Stomach smooth muscle (tissue), 2 donors: Measurements from ENCODE around the gene RPS6KA2.
"Not testable (repeated sequence)": the region's sequence is repeated elsewhere in the genome, so short reads cannot be mapped to it uniquely, and the experiment has no call there.

Experiments
- H3K27ac ChIP-seq: one replicate; pipeline ENCODE4 v1.7.0; 2013; ENCODE audit warnings: mild to moderate bottlenecking, low read length, inconsistent platforms
- H3K27me3 ChIP-seq, 2 donors: one replicate each; pipeline ENCODE4 v1.7.0; 2013; ENCODE audit warnings: low read length in 2 of 2; ENCODE audit not compliant: insufficient read depth in 2 of 2, control insufficient read depth in 1 of 2
- H3K36me3 ChIP-seq, 2 donors: one replicate each; pipeline ENCODE4 v1.7.0; 2013; ENCODE audit warnings: low read length in 2 of 2; ENCODE audit not compliant: control insufficient read depth in 2 of 2, insufficient read depth in 2 of 2
- H3K4me1 ChIP-seq: one replicate; pipeline ENCODE4 v1.7.0; 2013; ENCODE audit warnings: low read length; ENCODE audit not compliant: control insufficient read depth, insufficient read depth
- H3K4me3 ChIP-seq, 2 donors: one replicate each; pipeline ENCODE4 v1.7.0; 2013; ENCODE audit warnings: low read length in 2 of 2
- H3K9ac ChIP-seq, 2 donors: one replicate each; pipeline ENCODE4 v1.7.0; 2013; ENCODE audit warnings: low read length in 2 of 2, mild to moderate bottlenecking in 1 of 2
- H3K9me3 ChIP-seq, 2 donors: one replicate each; pipeline ENCODE4 v1.7.0; 2013; ENCODE audit warnings: low read length in 2 of 2; ENCODE audit not compliant: control insufficient read depth in 2 of 2
- donor health status: healthy.
- donor health status: Pancreatic carcinoma.

The RPS6KA2 gene

GRCh38 chr6:166589337-166589731 lies 37.7 kb downstream of the RPS6KA2 start:
- H3K9ac ChIP-seq: no peak overlapping the region
- no peaks in the 10 kb centered on the region for H3K27me3 ChIP-seq
- H3K4me3 ChIP-seq: no peak overlapping the region
- no peak overlapping the region for H3K27ac ChIP-seq
- peaks cover 2% of the 10 kb centered on the region for H3K4me1 ChIP-seq
- H3K36me3 ChIP-seq: no peaks in the 10 kb centered on the region
- H3K9me3 ChIP-seq: no peaks in the 10 kb centered on the region

GRCh38 chr6:166588691-166589336 lies 38.2 kb downstream of the RPS6KA2 start:
- Histone ChIP-seq H3K4me3 (no peak overlapping the region), H3K9me3 (no peaks in the 10 kb centered on the region), H3K27ac (no peak overlapping the region), H3K36me3 (no peaks in the 10 kb centered on the region), H3K27me3 (no peaks in the 10 kb centered on the region), H3K4me1 (peaks cover 7% of the 10 kb centered on the region), H3K9ac (no peak overlapping the region)

- no peak overlapping the region for H3K27ac ChIP-seq
- H3K9ac ChIP-seq: no peak overlapping the region
- peaks cover 8% of the 10 kb centered on the region for H3K4me1 ChIP-seq
Observed at GRCh38 chr6:166587631-166588413, 39.2 kb downstream of the RPS6KA2 start.

DNA sequence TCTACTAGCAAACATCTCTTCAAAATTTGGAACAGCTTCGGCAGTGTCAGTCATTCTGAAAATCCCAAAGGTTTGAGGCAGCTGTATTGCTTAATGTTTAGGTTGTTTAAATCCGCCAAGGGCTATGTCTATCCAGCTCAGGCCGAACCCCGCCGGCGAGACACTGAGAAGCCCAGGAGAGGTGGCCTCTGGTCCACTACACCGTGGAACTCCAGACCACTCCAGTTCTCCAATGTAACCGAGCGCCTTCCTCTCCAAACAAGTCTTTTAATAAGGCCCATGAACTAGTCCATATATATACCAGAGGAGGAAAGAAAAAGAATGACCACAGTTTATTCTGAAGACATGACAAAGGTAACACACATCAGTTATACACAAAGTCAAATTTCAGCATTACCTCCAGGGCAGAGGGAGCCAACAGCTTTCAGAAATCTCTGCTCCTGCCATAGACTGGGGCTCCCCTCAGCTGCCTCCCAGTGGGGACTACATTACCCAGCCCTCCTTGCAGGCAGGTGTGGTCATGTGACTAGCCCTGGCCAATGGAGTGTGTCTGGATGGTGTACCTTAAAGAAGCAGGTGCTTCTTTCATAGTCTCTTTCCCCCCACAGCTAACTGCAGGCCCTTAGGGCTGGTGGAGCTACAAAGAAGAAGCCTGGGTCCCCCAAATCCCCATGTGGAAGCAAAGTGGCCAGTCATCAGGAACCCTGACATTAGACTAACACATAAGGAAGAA lies 40.5 kb downstream of the RPS6KA2 start, which contains the start of gene RAMACL:
RAMACL (minus strand) TSS at position 255 of the 733 bp plus-strand sequence; CDS start at position 54, 201 bp downstream.
- Histone ChIP-seq H3K4me1 (peaks cover 8% of the 10 kb centered on the region), H3K9me3 (no peaks in the 10 kb centered on the region), H3K27me3 (no peaks in the 10 kb centered on the region), H3K9ac (no peak within 1 kb of the TSS), H3K27ac (no peak within 1 kb of the TSS), H3K4me3 (no peak within 1 kb of the TSS), H3K36me3 (no peaks in the 10 kb centered on the region)

More at GRCh38 chr6:166587631-166588413, 39.2 kb downstream of the RPS6KA2 start:
- no peaks in the 10 kb centered on the region for H3K36me3 ChIP-seq
- H3K27me3 ChIP-seq: no peaks in the 10 kb centered on the region
- no peaks in the 10 kb centered on the region for H3K9me3 ChIP-seq
- no peak overlapping the region for H3K4me3 ChIP-seq

DNA sequence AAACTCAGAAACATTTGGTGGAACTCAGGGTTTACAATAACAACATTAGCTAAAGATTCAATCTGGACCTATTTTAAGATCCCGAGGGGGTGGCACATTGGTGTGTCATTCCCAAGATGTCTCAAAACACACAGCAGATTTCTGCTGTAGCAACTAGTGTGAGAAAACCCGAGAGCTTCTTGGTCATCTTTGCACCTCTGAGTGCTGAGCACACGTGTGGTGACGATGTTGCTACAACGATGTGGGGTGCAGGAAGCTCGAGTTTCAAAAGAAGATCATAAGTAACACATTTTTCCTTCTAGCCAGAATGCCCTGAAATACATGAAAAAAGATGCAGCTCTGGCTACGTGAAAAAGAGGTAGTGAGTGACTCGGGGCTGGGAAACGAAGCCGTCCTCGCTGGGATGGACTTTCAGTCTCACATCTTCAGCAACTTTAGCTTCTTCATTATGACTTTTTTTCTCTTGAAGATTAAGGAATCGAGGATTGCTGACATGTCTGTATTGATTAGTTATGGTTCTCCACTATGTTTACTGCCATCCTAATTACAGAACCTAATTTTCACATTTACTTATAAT lies 42.1 kb downstream of the RPS6KA2 start:
- Histone ChIP-seq H3K4me1 (peaks cover 8% of the 10 kb centered on the region), H3K27ac (no peak overlapping the region), H3K4me3 (no peak overlapping the region), H3K36me3 (peaks cover 0 to 2% of the 10 kb centered on the region in 2 donors), H3K27me3 (no peaks in the 10 kb centered on the region), H3K9ac (no peak overlapping the region), H3K9me3 (no peaks in the 10 kb centered on the region)

DNA sequence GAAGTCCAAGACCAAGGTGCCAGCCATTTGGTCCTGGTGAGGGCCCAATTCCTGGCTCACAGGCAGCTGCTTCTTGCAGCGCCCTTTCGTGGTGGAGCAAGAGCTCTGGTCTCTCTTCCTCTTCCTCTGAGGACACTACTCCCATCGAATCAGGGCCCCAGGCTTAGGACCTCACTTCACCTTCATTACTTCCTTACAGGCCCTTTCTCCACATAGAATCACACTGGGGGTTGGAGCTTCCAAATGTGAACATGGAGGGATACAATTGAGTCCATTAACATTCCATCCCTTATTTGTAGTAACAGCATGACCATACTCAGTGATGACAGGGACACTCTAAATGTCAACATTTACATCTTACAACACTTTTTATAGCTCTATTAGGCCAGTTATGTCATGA lies 42.9 kb downstream of the RPS6KA2 start:
- H3K36me3 ChIP-seq: peaks cover 0 to 3% of the 10 kb centered on the region in 2 donors
- peaks cover 8% of the 10 kb centered on the region for H3K4me1 ChIP-seq
- H3K27ac ChIP-seq: no peak overlapping the region
- H3K4me3 ChIP-seq: no peak overlapping the region
- no peaks in the 10 kb centered on the region for H3K9me3 ChIP-seq
- H3K9ac ChIP-seq: no peak overlapping the region
- no peaks in the 10 kb centered on the region for H3K27me3 ChIP-seq

DNA sequence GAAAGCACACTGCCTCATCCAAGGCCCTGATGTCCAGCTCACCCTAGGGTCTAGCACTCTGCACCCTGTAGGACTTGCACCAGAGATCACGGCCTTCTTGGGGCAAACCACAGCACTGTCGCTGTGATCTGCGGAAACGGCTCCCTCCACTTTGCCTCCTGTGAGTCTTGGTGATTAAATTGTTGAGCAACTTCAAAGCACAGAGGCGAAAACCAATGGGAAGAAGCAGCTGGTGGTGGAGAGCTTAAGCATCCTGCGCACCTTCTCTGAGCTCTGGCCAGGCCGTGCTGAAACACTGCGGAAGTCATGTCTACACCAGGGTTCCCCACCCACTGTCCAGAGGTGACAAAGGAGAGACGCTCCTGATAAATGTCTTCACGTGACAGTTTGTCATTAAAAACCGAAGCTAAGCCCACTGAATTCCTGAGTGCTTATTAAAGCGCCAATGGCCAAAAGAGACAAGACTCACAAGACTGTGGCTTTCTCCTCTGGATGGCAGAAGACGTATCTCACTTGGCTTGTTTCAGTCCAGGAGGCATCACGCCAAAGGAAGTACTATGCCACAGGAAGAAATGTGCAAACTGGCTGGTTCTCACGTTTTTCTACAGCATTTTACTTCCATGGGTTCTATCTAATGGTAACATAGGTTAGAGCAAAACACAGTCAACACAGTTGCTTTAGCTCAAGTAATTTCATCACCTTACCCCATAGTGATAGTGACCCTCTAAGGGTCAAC lies 43.7 kb downstream of the RPS6KA2 start:
- Histone ChIP-seq H3K9ac (no peak overlapping the region), H3K9me3 (no peaks in the 10 kb centered on the region), H3K4me1 (peaks cover 6% of the 10 kb centered on the region), H3K27me3 (no peaks in the 10 kb centered on the region), H3K4me3 (no peak overlapping the region), H3K27ac (no peak overlapping the region), H3K36me3 (peaks cover 0 to 3% of the 10 kb centered on the region in 2 donors)

- no peak overlapping the region for H3K4me3 ChIP-seq
- H3K36me3 ChIP-seq: peaks cover 0 to 3% of the 10 kb centered on the region in 2 donors
- H3K9me3 ChIP-seq: no peaks in the 10 kb centered on the region
- H3K27me3 ChIP-seq: no peaks in the 10 kb centered on the region
- no peak overlapping the region for H3K27ac ChIP-seq
- H3K4me1 ChIP-seq: peaks cover 6% of the 10 kb centered on the region
- no peak overlapping the region for H3K9ac ChIP-seq
Observed at GRCh38 chr6:166582258-166582657, 44.8 kb downstream of the RPS6KA2 start.

DNA sequence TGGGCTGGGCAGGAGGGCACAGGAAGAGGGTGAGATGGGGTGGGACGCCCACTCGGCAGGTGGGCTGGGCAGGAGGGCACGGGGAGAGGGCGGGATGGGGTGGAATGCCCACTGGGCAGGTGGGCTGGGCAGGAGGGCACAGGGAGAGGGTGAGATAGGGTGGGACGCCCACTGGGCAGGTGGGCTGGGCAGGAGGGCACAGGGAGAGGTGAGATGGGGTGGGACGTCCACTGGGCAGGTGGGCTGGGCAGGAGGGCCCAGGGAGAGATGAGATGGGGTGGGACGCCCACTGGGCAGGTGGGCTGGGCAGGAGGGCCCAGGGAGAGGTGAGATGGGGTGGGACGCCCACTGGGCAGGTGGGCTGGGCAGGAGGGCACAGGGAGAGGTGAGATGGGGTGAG lies 45.2 kb downstream of the RPS6KA2 start:
- not testable (repeated sequence) for H3K36me3 ChIP-seq, H3K27ac ChIP-seq, H3K9me3 ChIP-seq, H3K27me3 ChIP-seq, H3K4me1 ChIP-seq, H3K4me3 ChIP-seq, H3K9ac ChIP-seq

DNA sequence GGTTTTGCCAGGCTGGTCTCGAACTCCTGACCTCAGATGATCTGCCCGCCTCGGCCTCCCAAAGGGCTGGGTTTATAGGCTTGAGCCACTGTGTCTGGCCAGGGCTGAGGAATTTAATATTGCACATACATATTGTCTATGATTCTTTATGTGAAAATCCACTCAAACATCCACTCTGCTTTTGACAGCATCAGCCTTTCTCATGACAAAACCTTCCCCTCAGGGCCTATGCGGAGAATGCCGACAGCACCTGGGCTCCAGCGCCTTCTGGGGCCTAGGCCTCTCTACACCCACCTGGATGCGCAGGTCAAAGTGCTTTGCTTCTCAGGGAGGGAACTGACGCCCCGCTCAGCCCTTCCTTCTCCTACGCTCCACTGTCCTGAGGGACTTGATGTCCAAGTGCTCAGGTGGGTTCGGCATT lies 46.0 kb downstream of the RPS6KA2 start:
- H3K9ac ChIP-seq: no peak overlapping the region
- no peak overlapping the region for H3K27ac ChIP-seq
- peaks cover 6% of the 10 kb centered on the region for H3K4me1 ChIP-seq
- peaks cover 0 to 3% of the 10 kb centered on the region in 2 donors for H3K36me3 ChIP-seq
- H3K4me3 ChIP-seq: no peak overlapping the region
- H3K27me3 ChIP-seq: no peaks in the 10 kb centered on the region
- H3K9me3 ChIP-seq: no peaks in the 10 kb centered on the region
